GM23338 (cell line): ENCODE data around the gene GCK. TPM values are rescaled to one million over a fixed set of nuclear protein-coding genes. Genes with fewer than 3 reads are reported as not detected.
"Not testable (repeated sequence)": the region's sequence is repeated elsewhere in the genome, so short reads cannot be mapped to it uniquely, and the experiment has no call there.

Experiments used
- ATAC-seq: fragments of 200-7000 bp; cut with Tn5 transposase; 3 replicates; pipeline ENCODE4 v1.9.1; 2020
- DNase-seq: peaks from one replicate; pipeline ENCODE4 v3.0.0-alpha.2; 2015; ENCODE audit warnings: low spot score
- H2AFZ ChIP-seq: fragments of 200-600 bp; sonication (generic); 2 replicates; pipeline ENCODE4 v1.8.0; 2016; ENCODE audit warnings: antibody characterized with exemption, mild to moderate bottlenecking, moderate library complexity
- H3F3A ChIP-seq: fragments of 200-600 bp; sonication (generic); replicated peaks from 2 replicates; pipeline ENCODE4 v1.8.0; 2017; ENCODE audit warnings: antibody characterized with exemption, mixed run types, low read depth
- H3K27ac ChIP-seq: fragments of 200-600 bp; sonication (generic); 2 replicates; pipeline ENCODE4 v1.6.1; 2016; ENCODE audit warnings: low read depth
- H3K27me3 ChIP-seq: fragments of 200-600 bp; sonication (generic); 2 replicates; pipeline ENCODE4 v1.8.0; 2016; ENCODE audit warnings: mild to moderate bottlenecking, mixed run types, moderate library complexity; ENCODE audit not compliant: insufficient read depth
- H3K36me3 ChIP-seq: fragments of 200-600 bp; sonication (generic); 2 replicates; pipeline ENCODE4 v1.8.0; 2016; ENCODE audit warnings: mild to moderate bottlenecking; ENCODE audit not compliant: insufficient read depth
- H3K4me1 ChIP-seq: fragments of 200-600 bp; sonication (generic); 2 replicates; pipeline ENCODE4 v1.8.0; 2016; ENCODE audit warnings: mild to moderate bottlenecking, moderate library complexity; ENCODE audit not compliant: insufficient read depth
- H3K4me2 ChIP-seq: fragments of 200-600 bp; sonication (generic); 2 replicates; pipeline ENCODE4 v1.7.1; 2017; ENCODE audit warnings: mixed run types
- H3K4me3 ChIP-seq: fragments of 200-600 bp; sonication (generic); 2 replicates; pipeline ENCODE4 v1.6.1; 2016; ENCODE audit warnings: mixed run types
- H3K79me2 ChIP-seq: fragments of 200-600 bp; sonication (generic); replicated peaks from 2 replicates; pipeline ENCODE4 v1.8.0; 2017; ENCODE audit warnings: mild to moderate bottlenecking; ENCODE audit not compliant: insufficient read depth
- H3K9me2 ChIP-seq: fragments of 200-600 bp; sonication (generic); 2 replicates; pipeline ENCODE4 v1.8.0; 2017; ENCODE audit not compliant: insufficient read depth
- H4K20me1 ChIP-seq: fragments of 200-600 bp; sonication (generic); replicated peaks from 2 replicates; pipeline ENCODE4 v1.8.0; 2017; ENCODE audit warnings: mild to moderate bottlenecking; ENCODE audit not compliant: insufficient read depth
- H3K27ac Mint-ChIP-seq: 2 replicates; pipeline ENCODE4 v1.8.0; 2020; ENCODE audit warnings: inconsistent platforms, mild to moderate bottlenecking, moderate library complexity, mixed read lengths
- H3K27me3 Mint-ChIP-seq: 3 replicates; pipeline ENCODE4 v1.8.0; 2022; ENCODE audit warnings: low read depth, mild to moderate bottlenecking, moderate library complexity, mixed read lengths, inconsistent platforms; ENCODE audit not compliant: insufficient read depth, poor library complexity
- H3K36me3 Mint-ChIP-seq: 3 replicates; pipeline ENCODE4 v1.8.0; 2021; ENCODE audit warnings: low read depth, mild to moderate bottlenecking, inconsistent platforms, moderate library complexity, mixed read lengths
- H3K4me1 Mint-ChIP-seq: 3 replicates; pipeline ENCODE4 v1.8.0; 2020; ENCODE audit warnings: mild to moderate bottlenecking, inconsistent platforms, mixed read lengths
- H3K4me3 Mint-ChIP-seq: 3 replicates; pipeline ENCODE4 v1.8.0; 2021; ENCODE audit warnings: moderate library complexity, mild to moderate bottlenecking, inconsistent platforms, mixed read lengths
- H3K9me3 Mint-ChIP-seq: 3 replicates; pipeline ENCODE4 v1.8.0; 2020; ENCODE audit warnings: moderate library complexity, mild to moderate bottlenecking, inconsistent platforms, mixed read lengths
- CREB1 ChIP-seq: fragments of 250-450 bp; sonication (Bioruptor Pico); IDR thresholded peaks from 2 replicates; pipeline ENCODE4 v1.5.0; 2020; ENCODE audit warnings: low read depth, mild to moderate bottlenecking, moderate library complexity
- ETS1 ChIP-seq: IDR thresholded peaks from 2 replicates; pipeline ENCODE4 v1.6.1; 2016; ENCODE audit warnings: antibody characterized with exemption
- EZH2 ChIP-seq: fragments of 200-600 bp; sonication (generic); IDR thresholded peaks from one replicate; pipeline ENCODE4 v1.8.0; 2017; ENCODE audit warnings: antibody characterized with exemption, mild to moderate bottlenecking, low read depth; ENCODE audit not compliant: unreplicated experiment
- EZH2phosphoT487 ChIP-seq: fragments of 200-600 bp; sonication (generic); IDR thresholded peaks from one replicate; pipeline ENCODE4 v1.8.1; 2018; ENCODE audit warnings: antibody characterized with exemption; ENCODE audit not compliant: unreplicated experiment
- JUNB ChIP-seq: IDR thresholded peaks from one replicate; pipeline ENCODE4 v1.6.1; 2016; ENCODE audit warnings: antibody characterized with exemption; ENCODE audit not compliant: unreplicated experiment
- NANOG ChIP-seq: IDR thresholded peaks from 2 replicates; pipeline ENCODE4 v1.6.1; 2016; ENCODE audit warnings: antibody characterized with exemption, borderline replicate concordance
- POLR2AphosphoS5 ChIP-seq: IDR thresholded peaks from 2 replicates; pipeline ENCODE4 v1.6.1; 2016; ENCODE audit warnings: antibody characterized with exemption, low read depth
- REST ChIP-seq: IDR thresholded peaks from one replicate; pipeline ENCODE4 v1.6.1; 2018; ENCODE audit warnings: antibody characterized with exemption; ENCODE audit not compliant: unreplicated experiment
- STAT1 ChIP-seq: IDR thresholded peaks from one replicate; pipeline ENCODE4 v1.6.1; 2016; ENCODE audit warnings: antibody characterized with exemption; ENCODE audit not compliant: unreplicated experiment
- ZNF114 ChIP-seq: fragments of 250-450 bp; sonication (Bioruptor Pico); IDR thresholded peaks from 2 replicates; pipeline ENCODE4 v1.5.0; 2020; ENCODE audit warnings: mild to moderate bottlenecking, moderate library complexity
- ZNF331 ChIP-seq: fragments of 250-450 bp; sonication (Bioruptor Pico); IDR thresholded peaks from 2 replicates; pipeline ENCODE4 v1.5.0; 2020; ENCODE audit warnings: low read depth, mild to moderate bottlenecking, moderate library complexity
- ZNF462 ChIP-seq: fragments of 250-450 bp; sonication (Bioruptor Pico); IDR thresholded peaks from 2 replicates; pipeline ENCODE4 v1.5.0; 2020; ENCODE audit warnings: mild to moderate bottlenecking, moderate library complexity
- polyA plus RNA-seq: library from polyadenylated mRNA; unstranded; fragments of >200 nt; fragmentation: Nextera tagmentation; extraction: Ambion mirVana; gene quantifications from 2 replicates; pipeline ENCODE4 v1.2.1, GENCODE V29; 2016
- total RNA-seq: library from RNA; depleted of rRNA; stranded (reverse); fragments of >200 nt; shearing (Covaris generic); gene quantifications from 2 replicates; pipeline ENCODE4 v1.2.3, GENCODE V29; 2014

Gene GCK
- total and polyA plus RNA-seq, 2 experiments from 2014 or later = 6.1 to 7.3 TPM

- not testable (repeated sequence) for H3K4me3 Mint-ChIP-seq, H3K36me3 Mint-ChIP-seq, H3K27me3 Mint-ChIP-seq, H3K79me2 ChIP-seq, H3K36me3 ChIP-seq, DNase-seq, H3K9me3 Mint-ChIP-seq, H3K27ac ChIP-seq, H2AFZ ChIP-seq, H3K4me2 ChIP-seq, ATAC-seq, H3K9me2 ChIP-seq, H3K27me3 ChIP-seq, H3K4me1 Mint-ChIP-seq, H3K4me3 ChIP-seq, H4K20me1 ChIP-seq, H3F3A ChIP-seq, H3K4me1 ChIP-seq, H3K27ac Mint-ChIP-seq
Observed at GRCh38 chr7:44171901-44172300, 17.3 kb downstream of the GCK start.

- Mint-ChIP-seq H3K36me3 (no peaks in the 10 kb centered on the region), H3K9me3 (peaks cover 6% of the 10 kb centered on the region; the same call in 2 of the 3 replicates), H3K4me1 (peaks cover 10% of the 10 kb centered on the region), H3K27ac (no peak overlapping the region), H3K27me3 (peaks cover 7% of the 10 kb centered on the region), H3K4me3 (no peak overlapping the region)
- Histone ChIP-seq H3K9me2 (no peaks in the 10 kb centered on the region; the same call in 1 of the 2 replicates), H3K4me2 (no peak overlapping the region), H3K27me3 (no peaks in the 10 kb centered on the region), H3K27ac (no peak overlapping the region), H4K20me1 (no peaks in the 10 kb centered on the region), H3K79me2 (no peaks in the 10 kb centered on the region), H3F3A (no peaks in the 10 kb centered on the region), H3K36me3 (no peaks in the 10 kb centered on the region), H2AFZ (no peak overlapping the region), H3K4me1 (no peaks in the 10 kb centered on the region), H3K4me3 (no peak overlapping the region)
- ATAC-seq (no peak), DNase-seq (no peak)
- TF ChIP-seq EZH2 (no peak), STAT1 (no peak), NANOG (no peak), ETS1 (no peak), POLR2AphosphoS5 (no peak), EZH2phosphoT487 (no peak), ZNF114 (CRISPR knock-in tag) (no peak), JUNB (no peak), CREB1 (CRISPR knock-in tag) (no peak), REST (no peak), ZNF331 (CRISPR knock-in tag) (no peak), ZNF462 (no peak)
Observed at GRCh38 chr7:44167920-44168319, 21.3 kb downstream of the GCK start.
